GM12891 (cell line): Measurements from ENCODE around the gene IER5.

Experiments used
- PAX5 ChIP-seq: IDR thresholded peaks from 2 replicates; pipeline ENCODE4 v1.6.1; 2011; ENCODE audit warnings: low read length, moderate library complexity, mild to moderate bottlenecking; ENCODE audit not compliant: insufficient read depth, severe bottlenecking
- POLR2A ChIP-seq: IDR thresholded peaks from 2 replicates; pipeline ENCODE4 v1.6.1; 2011; ENCODE audit warnings: low read depth, low read length, control low read depth
- POLR2AphosphoS5 ChIP-seq: IDR thresholded peaks from 2 replicates; pipeline ENCODE4 v1.6.1; 2011; ENCODE audit warnings: low read depth, low read length, control low read depth
- POU2F2 ChIP-seq: IDR thresholded peaks from 2 replicates; pipeline ENCODE4 v1.6.1; 2011; ENCODE audit warnings: low read depth, mild to moderate bottlenecking, control low read depth, low read length, moderate library complexity
- SPI1 ChIP-seq: IDR thresholded peaks from 2 replicates; pipeline ENCODE4 v1.6.1; 2011; ENCODE audit warnings: low read depth, low read length, control low read depth
- TAF1 ChIP-seq: IDR thresholded peaks from 2 replicates; pipeline ENCODE4 v1.6.1; 2011; ENCODE audit warnings: low read depth, low read length, control low read depth

GRCh38 chr1:181128592-181129497 lies 40.3 kb downstream of the IER5 start:
- peak; percentile 73 for TF ChIP-seq POLR2AphosphoS5
- TF ChIP-seq POLR2A: peak; percentile 62; the same call in 1 of the 2 replicates
- TF ChIP-seq POU2F2: no peak
- peak; percentile 49; the same call in 1 of the 2 replicates for TF ChIP-seq TAF1
- TF ChIP-seq SPI1: peak; percentile 100
- peak; percentile 40 for TF ChIP-seq PAX5
